K562 (cell line): Measurements from ENCODE around the gene BRSK1. TPM values are rescaled to one million over a fixed set of nuclear protein-coding genes. Genes with fewer than 3 reads are reported as not detected.

ENCODE experiments used
- CBFA2T3 ChIP-seq: fragments of 450-650 bp; IDR thresholded peaks from 2 replicates; pipeline ENCODE4 v1.6.1; 2017
- HDAC1 ChIP-seq, 2 experiments: fragments of 450-650 bp; IDR thresholded peaks; 2 replicates each; pipeline ENCODE4 v1.6.1; 2016 to 2017; ENCODE audit warnings: inconsistent platforms in 1 of 2, mild to moderate bottlenecking in 1 of 2, moderate library complexity in 1 of 2
- HDGF ChIP-seq: fragments of 450-650 bp; IDR thresholded peaks from 2 replicates; pipeline ENCODE4 v1.6.1; 2016
- KLF6 ChIP-seq: fragments of 250-450 bp; sonication (Bioruptor Pico); IDR thresholded peaks from 2 replicates; pipeline ENCODE4 v1.4.0; 2020; ENCODE audit warnings: mild to moderate bottlenecking, moderate library complexity, borderline replicate concordance
- MBD2 ChIP-seq: sonication (generic); IDR thresholded peaks from 2 replicates; pipeline ENCODE4 v1.6.1; 2016; ENCODE audit warnings: low read depth, borderline replicate concordance
- MED1 ChIP-seq: sonication (generic); formaldehyde crosslinking; IDR thresholded peaks from 2 replicates; pipeline ENCODE4 v1.8.1; 2023; ENCODE audit warnings: missing genetic modification reagents, borderline replicate concordance
- MXI1 ChIP-seq: IDR thresholded peaks from 2 replicates; pipeline ENCODE4 v1.6.1; 2011; ENCODE audit warnings: low read depth, mild to moderate bottlenecking, improper control_type of control experiment, low read length
- NFYB ChIP-seq: IDR thresholded peaks from 2 replicates; pipeline ENCODE4 v1.6.1; 2011; ENCODE audit warnings: mild to moderate bottlenecking, moderate library complexity; ENCODE audit not compliant: insufficient read length; ENCODE audit errors: extremely low read depth
- NKRF ChIP-seq: fragments of 450-650 bp; IDR thresholded peaks from 2 replicates; pipeline ENCODE4 v1.6.1; 2016; ENCODE audit warnings: borderline replicate concordance
- PTTG1 ChIP-seq: fragments of 450-650 bp; IDR thresholded peaks from 2 replicates; pipeline ENCODE4 v1.6.1; 2016; ENCODE audit warnings: low read depth, mild to moderate bottlenecking, missing genetic modification characterization, missing compliant biosample characterization
- SMAD1 ChIP-seq: fragments of 150-350 bp; IDR thresholded peaks from 2 replicates; pipeline ENCODE4 v1.6.1; 2014; ENCODE audit warnings: low read length, low read depth; ENCODE audit not compliant: partially characterized antibody
- SMARCE1 ChIP-seq: fragments of 450-650 bp; IDR thresholded peaks from 2 replicates; pipeline ENCODE4 v1.7.1; 2016; ENCODE audit warnings: mild to moderate bottlenecking
- ZNF324 ChIP-seq: fragments of 250-450 bp; sonication (Bioruptor Pico); IDR thresholded peaks from 2 replicates; pipeline ENCODE4 v1.4.0; 2020; ENCODE audit warnings: mild to moderate bottlenecking
- polyA plus RNA-seq, 8 experiments: library from polyadenylated mRNA; depleted of rRNA in 4 of 8; stranded (reverse) in 5 of 8; unstranded in 3 of 8; fragments of >200 nt; fragmentation: Nextera tagmentation in 2 of 8; fragmentation: Illumina TruSeq in 1 of 8; extraction: Ambion mirVana in 2 of 8; extraction: Trizol in 1 of 8; gene quantifications; 2 replicates each; pipeline versions ENCODE4 v1.2.1 to v1.2.3, GENCODE V29; 2011 to 2014; ENCODE audit warnings: inconsistent platforms in 1 of 8, missing spikeins in 1 of 8
- total RNA-seq, 7 experiments: library from RNA; depleted of rRNA in 6 of 7; stranded (reverse); fragments of >200 nt in 6 of 7; fragmentation: Illumina TruSeq in 2 of 7; extraction: Trizol in 2 of 7; gene quantifications; 2 replicates each; pipeline versions ENCODE4 v1.2.1 to v1.2.3, GENCODE V29; 2011 to 2021; ENCODE audit warnings: low replicate concordance in 1 of 7
- TF ChIP-seq, protein P1 (sequence below): sonication (generic); formaldehyde crosslinking; IDR thresholded peaks from 2 replicates; pipeline ENCODE4 v1.8.1; 2023; ENCODE audit warnings: mild to moderate bottlenecking, missing genetic modification reagents
- TF ChIP-seq, protein P2 (sequence below): fragments of 250-450 bp; sonication (Bioruptor Pico); IDR thresholded peaks from 2 replicates; pipeline ENCODE4 v1.5.1; 2021; ENCODE audit warnings: mild to moderate bottlenecking
- TF ChIP-seq, protein P3 (sequence below): fragments of 150-350 bp; IDR thresholded peaks from 2 replicates; pipeline ENCODE4 v1.6.1; 2014; ENCODE audit warnings: low read depth, mild to moderate bottlenecking, low read length, borderline replicate concordance
- TF ChIP-seq, protein P4 (sequence below): fragments of 250-450 bp; sonication (Bioruptor Pico); IDR thresholded peaks from 2 replicates; pipeline ENCODE4 v1.8.0; 2021; ENCODE audit warnings: mild to moderate bottlenecking, moderate library complexity

Gene BRSK1
- total and polyA plus RNA-seq, 9 of the 15 experiments (the other 6 are each of a cell fraction or from before 2014, with no cell fraction given), result 1.7 to 9.3 (median 3.8) TPM; not detected in 2

DNA sequence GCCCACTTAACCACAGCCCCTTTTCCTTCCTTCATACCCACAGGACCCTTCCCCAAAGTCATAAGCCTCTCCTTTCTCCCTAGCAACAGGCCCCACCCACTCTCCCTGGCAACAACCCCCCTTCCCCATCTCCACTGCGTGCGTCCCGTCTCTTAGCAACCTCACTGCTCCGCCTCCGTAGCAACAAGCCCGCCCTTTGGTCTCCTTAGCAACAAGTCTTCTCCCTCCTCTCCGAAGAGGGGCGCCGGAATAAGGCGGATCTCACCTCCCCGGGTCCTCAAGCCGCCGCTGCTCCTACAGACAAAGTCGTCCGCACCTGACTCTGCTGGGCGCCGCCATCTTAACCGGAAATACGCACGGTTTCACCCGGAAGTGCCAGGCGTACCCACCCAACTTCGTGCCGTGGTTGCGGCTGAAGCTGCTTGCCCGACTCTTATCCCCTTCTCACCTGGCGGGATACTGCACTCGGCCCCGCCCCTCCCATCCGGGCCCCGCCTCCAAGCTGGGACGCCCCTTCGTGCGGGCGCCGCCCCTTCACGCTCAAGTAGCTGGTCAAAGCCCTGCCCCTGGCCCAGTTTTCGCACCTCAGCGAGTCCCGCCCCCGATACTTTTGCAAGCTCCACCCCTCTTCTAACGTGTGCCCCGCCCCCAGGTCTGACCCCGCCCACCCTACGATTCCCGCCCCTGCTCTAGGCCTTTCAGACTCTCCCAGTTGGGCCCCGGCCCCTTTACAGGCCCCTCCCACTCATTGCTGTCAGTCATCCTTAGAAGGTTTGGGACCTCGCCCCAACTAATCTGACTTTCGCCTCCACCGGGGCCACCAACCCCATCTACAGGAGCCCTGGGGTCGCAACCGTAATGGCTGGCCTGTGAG is 3.8 kb upstream of the BRSK1 start, which contains the start of gene HSPBP1 (continued):
- TF ChIP-seq, protein P1, sequence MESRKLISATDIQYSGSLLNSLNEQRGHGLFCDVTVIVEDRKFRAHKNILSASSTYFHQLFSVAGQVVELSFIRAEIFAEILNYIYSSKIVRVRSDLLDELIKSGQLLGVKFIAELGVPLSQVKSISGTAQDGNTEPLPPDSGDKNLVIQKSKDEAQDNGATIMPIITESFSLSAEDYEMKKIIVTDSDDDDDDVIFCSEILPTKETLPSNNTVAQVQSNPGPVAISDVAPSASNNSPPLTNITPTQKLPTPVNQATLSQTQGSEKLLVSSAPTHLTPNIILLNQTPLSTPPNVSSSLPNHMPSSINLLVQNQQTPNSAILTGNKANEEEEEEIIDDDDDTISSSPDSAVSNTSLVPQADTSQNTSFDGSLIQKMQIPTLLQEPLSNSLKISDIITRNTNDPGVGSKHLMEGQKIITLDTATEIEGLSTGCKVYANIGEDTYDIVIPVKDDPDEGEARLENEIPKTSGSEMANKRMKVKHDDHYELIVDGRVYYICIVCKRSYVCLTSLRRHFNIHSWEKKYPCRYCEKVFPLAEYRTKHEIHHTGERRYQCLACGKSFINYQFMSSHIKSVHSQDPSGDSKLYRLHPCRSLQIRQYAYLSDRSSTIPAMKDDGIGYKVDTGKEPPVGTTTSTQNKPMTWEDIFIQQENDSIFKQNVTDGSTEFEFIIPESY, result no peak
- TF ChIP-seq KLF6 (CRISPR knock-in tag) (no peak), ZNF324 (no peak), NKRF (peak; percentile 100), HDGF (no peak), SMARCE1 (no peak; the same call in 1 of the 2 replicates), MXI1 (peak; percentile 97), MBD2 (peak; percentile 76; the same call in 1 of the 2 replicates), NFYB (no peak), SMAD1 (peak; percentile 17), CBFA2T3 (no peak), MED1 (CRISPR knock-in tag) (no peak), PTTG1 (tag) (no peak), HDAC1 (IDR thresholded peaks at IDR 0.05) (peak; percentile 80 to 100; a peak in 3 of 4 replicates)
- TF ChIP-seq, protein P2, sequence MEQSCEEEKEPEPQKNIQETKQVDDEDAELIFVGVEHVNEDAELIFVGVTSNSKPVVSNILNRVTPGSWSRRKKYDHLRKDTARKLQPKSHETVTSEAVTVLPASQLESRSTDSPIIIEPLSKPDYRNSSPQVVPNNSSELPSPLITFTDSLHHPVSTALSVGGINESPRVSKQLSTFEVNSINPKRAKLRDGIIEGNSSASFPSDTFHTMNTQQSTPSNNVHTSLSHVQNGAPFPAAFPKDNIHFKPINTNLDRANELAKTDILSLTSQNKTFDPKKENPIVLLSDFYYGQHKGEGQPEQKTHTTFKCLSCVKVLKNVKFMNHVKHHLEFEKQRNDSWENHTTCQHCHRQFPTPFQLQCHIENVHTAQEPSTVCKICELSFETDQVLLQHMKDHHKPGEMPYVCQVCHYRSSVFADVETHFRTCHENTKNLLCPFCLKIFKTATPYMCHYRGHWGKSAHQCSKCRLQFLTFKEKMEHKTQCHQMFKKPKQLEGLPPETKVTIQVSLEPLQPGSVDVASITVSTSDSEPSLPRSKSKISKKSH (CRISPR knock-in tag), result no peak
- TF ChIP-seq, protein P3, sequence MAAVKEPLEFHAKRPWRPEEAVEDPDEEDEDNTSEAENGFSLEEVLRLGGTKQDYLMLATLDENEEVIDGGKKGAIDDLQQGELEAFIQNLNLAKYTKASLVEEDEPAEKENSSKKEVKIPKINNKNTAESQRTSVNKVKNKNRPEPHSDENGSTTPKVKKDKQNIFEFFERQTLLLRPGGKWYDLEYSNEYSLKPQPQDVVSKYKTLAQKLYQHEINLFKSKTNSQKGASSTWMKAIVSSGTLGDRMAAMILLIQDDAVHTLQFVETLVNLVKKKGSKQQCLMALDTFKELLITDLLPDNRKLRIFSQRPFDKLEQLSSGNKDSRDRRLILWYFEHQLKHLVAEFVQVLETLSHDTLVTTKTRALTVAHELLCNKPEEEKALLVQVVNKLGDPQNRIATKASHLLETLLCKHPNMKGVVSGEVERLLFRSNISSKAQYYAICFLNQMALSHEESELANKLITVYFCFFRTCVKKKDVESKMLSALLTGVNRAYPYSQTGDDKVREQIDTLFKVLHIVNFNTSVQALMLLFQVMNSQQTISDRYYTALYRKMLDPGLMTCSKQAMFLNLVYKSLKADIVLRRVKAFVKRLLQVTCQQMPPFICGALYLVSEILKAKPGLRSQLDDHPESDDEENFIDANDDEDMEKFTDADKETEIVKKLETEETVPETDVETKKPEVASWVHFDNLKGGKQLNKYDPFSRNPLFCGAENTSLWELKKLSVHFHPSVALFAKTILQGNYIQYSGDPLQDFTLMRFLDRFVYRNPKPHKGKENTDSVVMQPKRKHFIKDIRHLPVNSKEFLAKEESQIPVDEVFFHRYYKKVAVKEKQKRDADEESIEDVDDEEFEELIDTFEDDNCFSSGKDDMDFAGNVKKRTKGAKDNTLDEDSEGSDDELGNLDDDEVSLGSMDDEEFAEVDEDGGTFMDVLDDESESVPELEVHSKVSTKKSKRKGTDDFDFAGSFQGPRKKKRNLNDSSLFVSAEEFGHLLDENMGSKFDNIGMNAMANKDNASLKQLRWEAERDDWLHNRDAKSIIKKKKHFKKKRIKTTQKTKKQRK, result no peak
- TF ChIP-seq, protein P4, sequence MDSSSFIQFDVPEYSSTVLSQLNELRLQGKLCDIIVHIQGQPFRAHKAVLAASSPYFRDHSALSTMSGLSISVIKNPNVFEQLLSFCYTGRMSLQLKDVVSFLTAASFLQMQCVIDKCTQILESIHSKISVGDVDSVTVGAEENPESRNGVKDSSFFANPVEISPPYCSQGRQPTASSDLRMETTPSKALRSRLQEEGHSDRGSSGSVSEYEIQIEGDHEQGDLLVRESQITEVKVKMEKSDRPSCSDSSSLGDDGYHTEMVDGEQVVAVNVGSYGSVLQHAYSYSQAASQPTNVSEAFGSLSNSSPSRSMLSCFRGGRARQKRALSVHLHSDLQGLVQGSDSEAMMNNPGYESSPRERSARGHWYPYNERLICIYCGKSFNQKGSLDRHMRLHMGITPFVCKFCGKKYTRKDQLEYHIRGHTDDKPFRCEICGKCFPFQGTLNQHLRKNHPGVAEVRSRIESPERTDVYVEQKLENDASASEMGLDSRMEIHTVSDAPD, result no peak
